ENCODE measurements around the gene POLR1G. TPM values are rescaled to one million over a fixed set of nuclear protein-coding genes. Genes with fewer than 3 reads are reported as not detected.
"Not testable (repeated sequence)": the region's sequence is repeated elsewhere in the genome, so short reads cannot be mapped to it uniquely, and the experiment has no call there.

POLR1G gene
- total RNA-seq, 1 experiment from 2014 or later: 43.4 TPM

- WGBS (ENCODE audit: extremely low coverage, insufficient read length, low lambda C conversion rate): no CpG with 5 or more reads among the region's 4 CpGs
- no peak overlapping the region for H2BK120ac ChIP-seq (ENCODE audit: low read depth, low read length, poor library complexity, severe bottlenecking)
- no peaks in the 10 kb centered on the region for H3K27me3 Mint-ChIP-seq (ENCODE audit: low read depth)
- H3K14ac ChIP-seq (ENCODE audit: insufficient read depth, low read length): no peak overlapping the region
- H4K5ac ChIP-seq (ENCODE audit: insufficient read length, low read depth, low read length): no peak overlapping the region
- H3K23me2 ChIP-seq (ENCODE audit: insufficient read length, low read depth, low read length, poor library complexity, severe bottlenecking): peaks cover 15% of the 10 kb centered on the region
- no peak overlapping the region for H2AK5ac ChIP-seq (ENCODE audit: insufficient read length, low read length)
- H3K79me2 ChIP-seq (ENCODE audit: insufficient read depth, low read length): no peaks in the 10 kb centered on the region; the same call in 1 of the 2 replicates
- no peak overlapping the region for H3K23ac ChIP-seq (ENCODE audit: insufficient read length, low read depth, low read length)
- no peak overlapping the region for H3K18ac ChIP-seq (ENCODE audit: insufficient read length, low read depth, low read length)
- H3K36me3 Mint-ChIP-seq (ENCODE audit: insufficient read depth in 1 of 3, low read depth in 3 of 3): peaks cover 28 to 56% (median 51%) of the 10 kb centered on the region in 3 experiments; a peak in 6 of 7 replicates
- no peak for DNase-seq
- H3K4me1 ChIP-seq (ENCODE audit: insufficient read depth, low read length): no peaks in the 10 kb centered on the region
- H3K4me3 Mint-ChIP-seq: no peak overlapping the region
- H3K9me3 Mint-ChIP-seq: no peaks in the 10 kb centered on the region; a peak in 1 of 5 replicates
- H3K4me2 ChIP-seq (ENCODE audit: insufficient read depth, insufficient read length, low read length): no peak overlapping the region
- no peaks in the 10 kb centered on the region for H4K20me1 ChIP-seq (ENCODE audit: control insufficient read depth, insufficient read depth, insufficient read length)
- H2BK5ac ChIP-seq (ENCODE audit: insufficient read length, low read length): no peak overlapping the region
- H3K56ac ChIP-seq (ENCODE audit: insufficient read length, low read depth, low read length): no peak overlapping the region
- H4K91ac ChIP-seq (ENCODE audit: insufficient read length, low read depth, low read length): no peak overlapping the region
- no peak overlapping the region for H3T11ph ChIP-seq (ENCODE audit: low read length)
- H3K27ac ChIP-seq (ENCODE audit: insufficient read length, low read depth, low read length): no peak overlapping the region
- H3K9ac ChIP-seq (ENCODE audit: extremely low read depth, insufficient read length, low read length): no peak overlapping the region
- no peak overlapping the region for H2AFZ ChIP-seq (ENCODE audit: low read length)
- H2BK15ac ChIP-seq (ENCODE audit: low read depth, low read length): no peak overlapping the region
- H3K27me3 ChIP-seq (ENCODE audit: insufficient read depth, low read length): no peaks in the 10 kb centered on the region
- no peak overlapping the region for H4K8ac ChIP-seq (replicated peaks; ENCODE audit: insufficient read length, low read depth, low read length)
- no peaks in the 10 kb centered on the region for H3K9me3 ChIP-seq (ENCODE audit: control insufficient read depth, low read depth, low read length)
- peaks cover 5 to 9% of the 10 kb centered on the region in 2 experiments; a peak in 3 of 4 replicates for H3K4me1 Mint-ChIP-seq
- no peak overlapping the region for H2BK12ac ChIP-seq (ENCODE audit: insufficient read length, low read depth, low read length)
- no peak overlapping the region for H3K27ac Mint-ChIP-seq
- H3K79me1 ChIP-seq (ENCODE audit: insufficient read depth, low read depth, low read length, poor library complexity, severe bottlenecking): no peaks in the 10 kb centered on the region
- no peak overlapping the region for H3K4ac ChIP-seq (ENCODE audit: low read depth, low read length)
- TF ChIP-seq, protein P1, sequence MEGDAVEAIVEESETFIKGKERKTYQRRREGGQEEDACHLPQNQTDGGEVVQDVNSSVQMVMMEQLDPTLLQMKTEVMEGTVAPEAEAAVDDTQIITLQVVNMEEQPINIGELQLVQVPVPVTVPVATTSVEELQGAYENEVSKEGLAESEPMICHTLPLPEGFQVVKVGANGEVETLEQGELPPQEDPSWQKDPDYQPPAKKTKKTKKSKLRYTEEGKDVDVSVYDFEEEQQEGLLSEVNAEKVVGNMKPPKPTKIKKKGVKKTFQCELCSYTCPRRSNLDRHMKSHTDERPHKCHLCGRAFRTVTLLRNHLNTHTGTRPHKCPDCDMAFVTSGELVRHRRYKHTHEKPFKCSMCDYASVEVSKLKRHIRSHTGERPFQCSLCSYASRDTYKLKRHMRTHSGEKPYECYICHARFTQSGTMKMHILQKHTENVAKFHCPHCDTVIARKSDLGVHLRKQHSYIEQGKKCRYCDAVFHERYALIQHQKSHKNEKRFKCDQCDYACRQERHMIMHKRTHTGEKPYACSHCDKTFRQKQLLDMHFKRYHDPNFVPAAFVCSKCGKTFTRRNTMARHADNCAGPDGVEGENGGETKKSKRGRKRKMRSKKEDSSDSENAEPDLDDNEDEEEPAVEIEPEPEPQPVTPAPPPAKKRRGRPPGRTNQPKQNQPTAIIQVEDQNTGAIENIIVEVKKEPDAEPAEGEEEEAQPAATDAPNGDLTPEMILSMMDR (conservative IDR thresholded peaks at IDR 0.05): no peak
- no peak overlapping the region for H2BK20ac ChIP-seq (ENCODE audit: low read depth, low read length, poor library complexity, severe bottlenecking)
Observed at GRCh38 chr19:45409557-45409920, 3.1 kb downstream of the POLR1G start.

DNA sequence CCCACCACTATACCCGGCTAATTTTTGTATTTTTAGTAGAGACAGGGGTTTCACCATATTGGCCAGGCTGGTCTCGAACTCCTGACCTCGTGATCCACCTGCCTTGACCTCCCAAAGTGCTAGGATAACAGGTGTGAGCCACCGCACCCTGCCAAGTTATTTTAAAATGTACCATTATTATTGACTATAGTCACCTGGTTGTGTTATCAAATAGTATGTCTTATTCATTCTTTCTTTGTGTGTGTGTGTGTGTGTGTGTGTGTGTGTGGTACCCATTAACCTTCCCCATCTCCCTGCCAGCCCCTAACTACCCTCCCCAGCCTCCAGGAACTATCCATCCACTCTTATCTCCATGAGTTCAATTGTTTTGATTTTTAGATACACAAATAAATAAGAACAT, 3.9 kb downstream of the POLR1G start:
- no CpG with 5 or more reads among the region's 4 CpGs for WGBS (ENCODE audit: extremely low coverage, insufficient read length, low lambda C conversion rate)
- not testable (repeated sequence) for H4K91ac ChIP-seq (ENCODE audit: insufficient read length, low read depth, low read length); H3K4me3 Mint-ChIP-seq; H3K56ac ChIP-seq (ENCODE audit: insufficient read length, low read depth, low read length); H3K9me3 ChIP-seq (ENCODE audit: control insufficient read depth, low read depth, low read length); H4K8ac ChIP-seq (replicated peaks; ENCODE audit: insufficient read length, low read depth, low read length); DNase-seq; H3K9me3 Mint-ChIP-seq; H2AK5ac ChIP-seq (ENCODE audit: insufficient read length, low read length); H3K4me1 ChIP-seq (ENCODE audit: insufficient read depth, low read length); H3K27me3 Mint-ChIP-seq (ENCODE audit: low read depth); H3K79me1 ChIP-seq (ENCODE audit: insufficient read depth, low read depth, low read length, poor library complexity, severe bottlenecking); H3K27me3 ChIP-seq (ENCODE audit: insufficient read depth, low read length); H3K14ac ChIP-seq (ENCODE audit: insufficient read depth, low read length); H3K27ac Mint-ChIP-seq; H3T11ph ChIP-seq (ENCODE audit: low read length); H3K9ac ChIP-seq (ENCODE audit: extremely low read depth, insufficient read length, low read length); H2BK12ac ChIP-seq (ENCODE audit: insufficient read length, low read depth, low read length); H3K4me2 ChIP-seq (ENCODE audit: insufficient read depth, insufficient read length, low read length); H4K20me1 ChIP-seq (ENCODE audit: control insufficient read depth, insufficient read depth, insufficient read length); H3K23ac ChIP-seq (ENCODE audit: insufficient read length, low read depth, low read length); H3K27ac ChIP-seq (ENCODE audit: insufficient read length, low read depth, low read length); H3K18ac ChIP-seq (ENCODE audit: insufficient read length, low read depth, low read length); H3K4ac ChIP-seq (ENCODE audit: low read depth, low read length); H3K79me2 ChIP-seq (ENCODE audit: insufficient read depth, low read length); H3K4me1 Mint-ChIP-seq; H2BK15ac ChIP-seq (ENCODE audit: low read depth, low read length); H2BK120ac ChIP-seq (ENCODE audit: low read depth, low read length, poor library complexity, severe bottlenecking); H4K5ac ChIP-seq (ENCODE audit: insufficient read length, low read depth, low read length); H2AFZ ChIP-seq (ENCODE audit: low read length); H2BK20ac ChIP-seq (ENCODE audit: low read depth, low read length, poor library complexity, severe bottlenecking); H2BK5ac ChIP-seq (ENCODE audit: insufficient read length, low read length)
- peaks cover 11% of the 10 kb centered on the region for H3K23me2 ChIP-seq (ENCODE audit: insufficient read length, low read depth, low read length, poor library complexity, severe bottlenecking)
- H3K36me3 Mint-ChIP-seq (ENCODE audit: insufficient read depth in 1 of 3, low read depth in 3 of 3): peaks cover 28 to 60% (median 55%) of the 10 kb centered on the region in 3 experiments; a peak in 6 of 7 replicates
